ENCODE results near the gene CDC14A.

Gene CDC14A

GRCh38 chr1:100482167-100482566, 129.9 kb downstream of the CDC14A start:
- in situ Hi-C loops (cut with HindIII; ENCODE audit: low sequenced_read_pairs), result no loop called here

DNA sequence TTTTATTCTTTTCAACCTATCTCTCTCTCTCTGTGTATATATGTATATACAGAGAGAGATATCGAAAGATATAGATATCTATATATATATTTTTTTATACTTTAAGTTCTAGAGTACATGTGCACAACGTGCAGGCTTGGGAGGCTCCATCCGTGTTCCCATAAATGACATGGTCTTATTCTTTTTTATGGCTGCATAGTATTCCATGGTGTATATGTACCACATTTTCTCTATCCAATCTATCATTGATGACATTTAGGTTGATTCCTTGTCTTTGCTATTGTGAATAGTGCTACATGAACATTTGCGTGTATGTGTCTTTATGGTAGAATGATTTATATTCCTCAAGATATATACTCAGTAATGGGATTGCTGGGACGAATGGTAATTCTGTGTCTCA, 130.4 kb downstream of the CDC14A start:
- in situ Hi-C loops (cut with HindIII; ENCODE audit: low sequenced_read_pairs), result no loop called here

- in situ Hi-C loops (cut with HindIII; ENCODE audit: low sequenced_read_pairs), result no loop called here
These were observed 130.9 kb downstream of the CDC14A start for GRCh38 chr1:100483230-100483629.

- in situ Hi-C loops (cut with HindIII; ENCODE audit: low sequenced_read_pairs), result no loop called here
These were observed 133.6 kb downstream of the CDC14A start for GRCh38 chr1:100485855-100486258.

- in situ Hi-C loops (cut with HindIII; ENCODE audit: low sequenced_read_pairs), result no loop called here
These were observed 142.2 kb downstream of the CDC14A start for GRCh38 chr1:100494393-100495084.

GRCh38 chr1:100496896-100497295, 144.6 kb downstream of the CDC14A start:
- in situ Hi-C loops (cut with HindIII; ENCODE audit: low sequenced_read_pairs), result no loop called here

DNA sequence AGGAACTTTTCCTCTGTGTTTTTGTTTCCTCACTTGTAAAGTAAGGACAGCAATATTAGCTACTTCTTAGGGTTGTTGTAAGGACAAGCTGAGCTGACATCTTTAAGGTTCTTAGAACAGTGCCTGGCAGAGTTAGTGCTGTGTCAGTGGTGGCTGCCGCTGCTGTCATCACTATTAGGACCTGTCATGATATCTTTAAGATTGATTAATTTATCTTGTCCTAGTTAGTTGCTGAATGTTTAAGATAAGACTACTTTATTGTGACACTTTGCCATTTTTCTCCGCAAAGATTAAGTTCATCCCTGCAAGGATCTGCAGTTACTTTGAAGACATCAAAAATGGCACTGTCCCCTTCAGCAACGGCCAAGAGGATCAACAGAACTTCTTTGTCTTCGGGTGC, 145.5 kb downstream of the CDC14A start:
- in situ Hi-C loops (cut with HindIII; ENCODE audit: low sequenced_read_pairs), result no loop called here

GRCh38 chr1:100499194-100499811, 147.0 kb downstream of the CDC14A start:
- in situ Hi-C loops (cut with HindIII; ENCODE audit: low sequenced_read_pairs), result no loop called here

DNA sequence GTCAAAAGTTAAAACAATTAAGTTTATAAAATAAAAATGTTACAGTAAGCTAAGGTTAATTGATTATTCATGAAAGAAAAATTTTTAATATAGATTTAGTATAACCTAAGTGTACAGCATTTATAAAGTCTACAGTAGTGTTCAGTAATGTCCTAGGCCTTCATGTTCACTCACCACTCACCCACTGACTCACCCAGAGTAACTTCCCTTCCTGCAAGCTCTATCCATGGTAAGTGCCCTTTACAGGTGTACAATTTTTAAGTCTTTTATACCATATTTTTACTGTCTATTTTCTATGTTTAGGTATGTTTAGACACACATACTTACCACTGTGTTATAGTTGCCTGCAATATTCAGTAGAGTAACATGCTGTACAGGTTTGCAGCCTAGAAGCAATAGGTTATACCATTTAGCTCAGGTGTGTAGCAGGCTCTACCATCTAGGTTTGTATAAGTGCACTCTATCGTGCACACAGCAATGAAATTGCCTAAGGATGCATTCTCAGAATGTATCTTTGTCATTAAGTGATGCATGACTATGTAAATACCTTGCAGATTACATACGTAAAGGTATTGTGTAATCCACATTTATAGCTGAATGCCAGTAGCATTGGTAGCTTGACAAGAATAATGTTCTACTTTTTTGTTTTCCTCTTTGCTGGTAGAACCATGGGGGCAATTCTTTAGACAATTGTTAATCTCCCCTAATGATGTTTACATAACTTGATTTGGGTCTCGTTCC, 149.9 kb downstream of the CDC14A start:
- in situ Hi-C loops (cut with HindIII; ENCODE audit: low sequenced_read_pairs), result no loop called here

GRCh38 chr1:100506217-100506616, 153.9 kb downstream of the CDC14A start:
- in situ Hi-C loops (cut with HindIII; ENCODE audit: low sequenced_read_pairs), result no loop called here

GRCh38 chr1:100510451-100510850, 158.1 kb downstream of the CDC14A start:
- in situ Hi-C loops (cut with HindIII; ENCODE audit: low sequenced_read_pairs), result no loop called here

- in situ Hi-C loops (cut with HindIII; ENCODE audit: low sequenced_read_pairs), result no loop called here
These were observed 158.8 kb downstream of the CDC14A start for GRCh38 chr1:100511058-100511457.

DNA sequence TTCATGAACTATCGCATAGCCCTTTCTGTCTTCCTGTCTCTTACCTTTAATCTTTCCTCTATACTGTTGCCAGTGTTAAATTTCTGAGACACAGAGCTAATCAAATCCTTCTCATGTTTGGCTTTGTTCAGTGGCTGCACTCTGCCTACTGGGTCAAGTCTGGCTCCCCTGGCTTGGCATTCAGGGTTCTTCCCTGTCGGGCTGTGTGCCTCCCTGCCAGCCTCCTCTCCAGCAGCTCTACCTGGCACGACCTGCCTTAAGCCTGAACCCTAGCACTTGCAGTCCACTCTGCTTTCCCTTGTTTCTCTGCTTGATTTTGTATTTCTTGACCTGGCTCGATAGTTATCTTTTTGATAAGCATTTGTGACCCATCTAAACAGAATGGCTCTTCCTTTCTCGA, 159.5 kb downstream of the CDC14A start:
- in situ Hi-C loops (cut with HindIII; ENCODE audit: low sequenced_read_pairs), result no loop called here

DNA sequence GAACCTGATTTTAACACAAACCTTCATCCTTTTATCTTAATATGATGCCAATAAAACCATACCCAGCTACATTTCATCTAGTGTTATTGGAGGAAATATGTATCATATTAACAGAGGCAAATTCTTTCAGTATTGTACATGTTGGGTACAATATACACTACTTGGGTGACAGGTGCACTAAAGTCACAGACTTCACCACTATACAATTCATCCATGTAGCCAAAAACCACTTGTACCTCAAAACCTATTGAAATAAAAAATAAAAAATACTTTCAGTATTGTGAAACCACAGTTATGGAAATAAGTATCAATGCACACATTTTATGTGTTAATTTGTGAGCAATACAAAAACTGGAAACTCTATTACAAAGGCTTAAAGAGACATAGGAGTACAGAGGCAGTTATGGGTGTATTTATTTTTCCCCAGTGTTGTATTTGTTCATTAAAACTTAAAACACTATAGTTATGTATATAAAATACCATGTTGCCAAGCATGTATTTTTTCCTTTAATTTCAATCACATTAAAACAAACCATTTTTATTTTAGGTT, 160.6 kb downstream of the CDC14A start:
- in situ Hi-C loops (cut with HindIII; ENCODE audit: low sequenced_read_pairs), result no loop called here

- in situ Hi-C loops (cut with HindIII; ENCODE audit: low sequenced_read_pairs), result no loop called here
These were observed 164.6 kb downstream of the CDC14A start for GRCh38 chr1:100516857-100517256.

DNA sequence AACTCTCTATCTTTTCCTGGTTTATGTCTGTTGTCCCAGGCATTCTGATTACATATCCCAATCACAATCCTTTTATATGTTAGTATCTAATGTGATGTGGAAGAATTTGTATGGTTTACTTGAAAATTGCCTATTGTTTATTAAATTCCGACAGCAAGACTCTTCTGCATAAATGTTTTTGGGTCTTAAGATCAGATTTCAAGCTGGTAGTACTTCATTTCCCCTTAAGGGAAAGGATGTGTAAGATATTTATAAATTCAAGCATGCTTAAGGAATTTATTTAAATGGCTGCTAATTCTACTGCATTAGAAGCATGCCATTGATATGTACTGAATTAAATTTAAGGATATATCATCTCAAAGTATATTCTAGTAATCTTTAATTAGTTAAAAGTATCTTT, 165.2 kb downstream of the CDC14A start:
- in situ Hi-C loops (cut with HindIII; ENCODE audit: low sequenced_read_pairs), result no loop called here

DNA sequence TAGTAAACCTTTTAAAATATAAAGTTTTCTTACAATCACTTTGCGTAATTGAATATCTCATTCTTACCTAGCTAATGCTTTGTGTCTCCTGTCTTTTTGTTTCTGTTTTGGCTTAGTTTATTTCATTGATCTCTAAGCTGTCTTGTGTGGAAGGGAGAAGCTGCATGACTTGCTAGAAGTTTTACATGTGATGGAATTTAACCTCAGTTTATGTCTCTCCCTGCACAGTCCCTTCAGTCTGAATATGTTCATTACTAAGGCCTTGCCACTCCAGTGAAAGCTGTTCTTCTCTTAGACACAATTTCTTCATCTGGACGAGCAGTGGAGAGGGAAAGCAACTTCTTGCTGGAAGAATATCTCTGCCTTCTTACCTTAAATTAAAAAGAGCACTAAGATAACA, 165.7 kb downstream of the CDC14A start:
- in situ Hi-C loops (cut with HindIII; ENCODE audit: low sequenced_read_pairs), result no loop called here

- in situ Hi-C loops (cut with HindIII; ENCODE audit: low sequenced_read_pairs), result no loop called here
These were observed 170.8 kb downstream of the CDC14A start for GRCh38 chr1:100523038-100523652.

GRCh38 chr1:100524355-100524754, 172.0 kb downstream of the CDC14A start:
- in situ Hi-C loops (cut with HindIII; ENCODE audit: low sequenced_read_pairs), result no loop called here

DNA sequence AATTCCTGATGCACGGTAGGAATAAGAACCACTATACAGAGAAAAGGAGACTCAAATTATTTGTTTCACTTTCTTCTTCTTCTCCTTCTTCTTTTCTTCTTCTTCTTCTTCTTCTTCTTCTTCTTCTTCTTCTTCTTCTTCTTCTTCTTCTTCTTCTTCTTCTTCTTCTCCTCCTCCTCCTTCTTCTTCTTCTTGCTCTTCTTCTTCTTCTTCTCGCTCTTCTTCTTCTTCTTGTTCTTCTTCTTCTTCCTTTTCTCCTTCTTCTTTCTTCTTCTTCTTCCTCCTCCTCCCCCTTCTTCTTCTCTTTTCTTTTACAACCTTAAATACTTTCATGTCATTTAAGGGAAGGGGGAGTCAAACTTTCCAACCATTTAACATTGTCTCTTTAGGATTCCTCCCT, 174.6 kb downstream of the CDC14A start:
- in situ Hi-C loops (cut with HindIII; ENCODE audit: low sequenced_read_pairs), result no loop called here

- in situ Hi-C loops (cut with HindIII; ENCODE audit: low sequenced_read_pairs), result no loop called here
These were observed 176.6 kb downstream of the CDC14A start for GRCh38 chr1:100528871-100529270.

Measured in DLD1 (cell line).